Right lobe of liver (tissue), 6 donors: ENCODE data around the gene ARHGAP25. TPM values are rescaled to one million over a fixed set of nuclear protein-coding genes. Genes with fewer than 3 reads are reported as not detected.
A peak's percentile ranks its signal among the peaks of the same experiment; 100 is the strongest.

Source experiments
- ATAC-seq, 4 donors: fragments of 200-7000 bp; cut with Tn5 transposase; one replicate each; pipeline ENCODE4 v1.9.1; 2020; ENCODE audit warnings: mild to moderate bottlenecking in 4 of 4, moderate library complexity in 4 of 4
- DNase-seq, 3 donors: peaks; one replicate each; pipeline ENCODE4 v3.0.0-alpha.2; 2020
- H3K27ac ChIP-seq, 3 donors: fragments of 200-600 bp; one replicate each; pipeline ENCODE4 v1.8.0; 2022
- H3K27me3 ChIP-seq, 2 donors: fragments of 200-600 bp; one replicate each; pipeline ENCODE4 v1.8.0; 2022
- H3K36me3 ChIP-seq, 4 donors: fragments of 200-600 bp; sonication (generic) in 1 of 4; one replicate each; pipeline versions ENCODE4 v1.5.1 to v1.8.0; 2017 to 2022; ENCODE audit warnings: control low read depth in 1 of 4
- H3K4me1 ChIP-seq, 4 donors: fragments of 200-600 bp; sonication (generic) in 1 of 4; one replicate each; pipeline versions ENCODE4 v1.5.1 to v1.8.0; 2017 to 2022; ENCODE audit warnings: control low read depth in 1 of 4
- H3K4me3 ChIP-seq, 3 donors: fragments of 200-600 bp; one replicate each; pipeline ENCODE4 v1.8.0; 2022
- H3K9me3 ChIP-seq, 4 donors: fragments of 200-600 bp; sonication (generic) in 1 of 4; one replicate each; pipeline versions ENCODE4 v1.5.1 to v1.8.0; 2017 to 2022; ENCODE audit warnings: control low read depth in 1 of 4
- POLR2A ChIP-seq: fragments of 450-650 bp; IDR thresholded peaks from one replicate; pipeline ENCODE4 v1.6.1; 2017; ENCODE audit warnings: antibody characterized with exemption, mild to moderate bottlenecking
- WGBS: methylation state at CpG from one replicate; pipeline ENCODE4 v1.1.6; 2018; ENCODE audit warnings: low coverage, low lambda C conversion rate; ENCODE audit not compliant: insufficient coverage; ENCODE audit errors: missing lambda C conversion rate; 5-methylcytosine and 5-hydroxymethylcytosine counted together
- intact Hi-C, 2 donors: fragments of 100-400 bp; cut with DNase I; formaldehyde crosslinking; loops; one replicate each; pipeline versions ENCODE4 v1.11.2 to v1.14.1; 2022
- total RNA-seq, 6 experiments: library from RNA; depleted of rRNA in 2 of 6; stranded (reverse); fragments of >200 nt in 2 of 6; fragmentation: NEBNext Ultra II Directional in 3 of 6; extraction: Animal tissue kit (Norgen Biotek cat#: 25700) in 3 of 6; gene quantifications; one replicate each; pipeline versions ENCODE4 v1.1.0 to v1.2.4, GENCODE V29; 2016 to 2023
- TF ChIP-seq, protein P1 (sequence below), 4 donors: fragments of 200-600 bp in 3 of 4; fragments of 450-650 bp in 1 of 4; IDR thresholded peaks; one replicate each; pipeline versions ENCODE4 v1.5.1 to v1.8.0; 2016 to 2022; ENCODE audit warnings: antibody characterized with exemption in 4 of 4, mild to moderate bottlenecking in 2 of 4
- donor health status: DM: no; HTN: yes; CAD: no.
- donor health status: DM: no; HTN: no; CAD: no.
- donor health status: DM: no; HTN: no; CAD: no.
- donor health status: DM: no; HTN: yes; CAD: no.
- donor health status: DM: no; HTN: yes; CAD: no.

ARHGAP25 gene
- total RNA-seq, 6 experiments from 2014 or later, result 3.3 to 9.8 (median 5.0) TPM

- no peaks in the 10 kb centered on the region for H3K9me3 ChIP-seq
- no peaks in the 10 kb centered on the region for H3K27me3 ChIP-seq
- WGBS, result 80% methylated on average over 1 of the region's 1 CpG
- TF ChIP-seq, protein P1, sequence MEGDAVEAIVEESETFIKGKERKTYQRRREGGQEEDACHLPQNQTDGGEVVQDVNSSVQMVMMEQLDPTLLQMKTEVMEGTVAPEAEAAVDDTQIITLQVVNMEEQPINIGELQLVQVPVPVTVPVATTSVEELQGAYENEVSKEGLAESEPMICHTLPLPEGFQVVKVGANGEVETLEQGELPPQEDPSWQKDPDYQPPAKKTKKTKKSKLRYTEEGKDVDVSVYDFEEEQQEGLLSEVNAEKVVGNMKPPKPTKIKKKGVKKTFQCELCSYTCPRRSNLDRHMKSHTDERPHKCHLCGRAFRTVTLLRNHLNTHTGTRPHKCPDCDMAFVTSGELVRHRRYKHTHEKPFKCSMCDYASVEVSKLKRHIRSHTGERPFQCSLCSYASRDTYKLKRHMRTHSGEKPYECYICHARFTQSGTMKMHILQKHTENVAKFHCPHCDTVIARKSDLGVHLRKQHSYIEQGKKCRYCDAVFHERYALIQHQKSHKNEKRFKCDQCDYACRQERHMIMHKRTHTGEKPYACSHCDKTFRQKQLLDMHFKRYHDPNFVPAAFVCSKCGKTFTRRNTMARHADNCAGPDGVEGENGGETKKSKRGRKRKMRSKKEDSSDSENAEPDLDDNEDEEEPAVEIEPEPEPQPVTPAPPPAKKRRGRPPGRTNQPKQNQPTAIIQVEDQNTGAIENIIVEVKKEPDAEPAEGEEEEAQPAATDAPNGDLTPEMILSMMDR (IDR thresholded peaks at IDR 0.05), result no peak
- TF ChIP-seq POLR2A, result no peak
- no peak overlapping the region for H3K4me3 ChIP-seq
- H3K27ac ChIP-seq, result peak overlapping the region in 1 of 3 donors; percentile 60
- ATAC-seq, result peak in 1 of 4 donors; percentile 38
- intact Hi-C loops, result loop anchor here in 1 of 2 donors (10.0 kb wide), 1 partner anchor 381 kb away; no protein-coding TSS in a partner anchor
- no peaks in the 10 kb centered on the region for H3K36me3 ChIP-seq
- DNase-seq, result no peak
- no peaks in the 10 kb centered on the region for H3K4me1 ChIP-seq
Observed at GRCh38 chr2:68835621-68836020, 101.0 kb downstream of the ARHGAP25 start.

DNA sequence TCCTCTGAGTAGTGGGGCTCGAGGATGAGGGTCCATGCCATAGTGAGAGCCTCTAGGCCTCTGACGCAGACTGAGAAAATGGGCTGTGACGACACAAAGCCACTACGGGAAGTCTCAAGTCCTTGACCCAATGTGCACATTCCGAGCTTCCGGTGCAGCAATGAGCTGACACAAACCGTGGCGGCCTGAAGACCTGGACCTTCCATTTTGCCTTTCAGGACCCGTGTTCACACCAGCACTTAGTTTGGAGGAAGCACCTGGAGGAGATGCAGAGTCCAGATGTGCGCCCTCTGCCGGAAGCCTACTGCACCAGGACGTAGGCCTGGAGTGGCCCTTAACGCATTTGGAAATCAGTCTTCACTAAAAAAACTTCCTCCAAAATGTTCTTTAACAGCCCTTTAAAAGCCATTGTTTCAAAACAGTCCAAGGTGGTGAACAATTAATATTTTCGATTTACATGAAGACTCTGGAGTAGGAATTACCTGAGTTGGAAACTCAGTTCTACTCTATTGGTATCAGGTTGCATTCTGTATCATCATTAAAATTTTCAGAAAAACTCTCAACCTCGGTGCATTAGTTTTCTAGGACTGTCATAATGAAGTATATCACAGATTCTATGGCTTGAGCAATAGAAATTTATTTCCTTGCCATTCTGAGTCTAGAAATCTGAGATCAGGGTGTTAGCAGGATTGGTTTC, 102.7 kb downstream of the ARHGAP25 start:
- H3K36me3 ChIP-seq, result no peaks in the 10 kb centered on the region
- DNase-seq (peak; percentile 66 to 82 (median 81)), ATAC-seq (peak; percentile 70 to 78 (median 73))
- H3K27ac ChIP-seq, result no peak overlapping the region
- H3K4me1 ChIP-seq, result no peaks in the 10 kb centered on the region
- no peak overlapping the region for H3K4me3 ChIP-seq
- intact Hi-C loops, result loop anchor here in 1 of 2 donors (10.0 kb wide), 1 partner anchor 383 kb away; no protein-coding TSS in a partner anchor
- TF ChIP-seq, protein P1 (IDR thresholded peaks at IDR 0.05), result peak; percentile 48 to 73 (median 62)
- no peak for TF ChIP-seq POLR2A
- 11% methylated on average over 5 of the region's 15 CpGs for WGBS
- H3K27me3 ChIP-seq, result no peaks in the 10 kb centered on the region
- no peaks in the 10 kb centered on the region for H3K9me3 ChIP-seq

- no peaks in the 10 kb centered on the region for H3K4me1 ChIP-seq
- TF ChIP-seq, protein P1 (IDR thresholded peaks at IDR 0.05), result no peak
- no peak for TF ChIP-seq POLR2A
- no peaks in the 10 kb centered on the region for H3K27me3 ChIP-seq
- DNase-seq (no peak), ATAC-seq (no peak)
- no peak overlapping the region for H3K27ac ChIP-seq
- no peaks in the 10 kb centered on the region for H3K9me3 ChIP-seq
- H3K4me3 ChIP-seq, result no peak overlapping the region
- no peaks in the 10 kb centered on the region for H3K36me3 ChIP-seq
- 55% methylated on average over 3 of the region's 3 CpGs for WGBS
- intact Hi-C loops, result loop anchor here in 1 of 2 donors (10.0 kb wide), 1 partner anchor 383 kb away; no protein-coding TSS in a partner anchor
Observed at GRCh38 chr2:68837861-68838341, 103.3 kb downstream of the ARHGAP25 start.

DNA sequence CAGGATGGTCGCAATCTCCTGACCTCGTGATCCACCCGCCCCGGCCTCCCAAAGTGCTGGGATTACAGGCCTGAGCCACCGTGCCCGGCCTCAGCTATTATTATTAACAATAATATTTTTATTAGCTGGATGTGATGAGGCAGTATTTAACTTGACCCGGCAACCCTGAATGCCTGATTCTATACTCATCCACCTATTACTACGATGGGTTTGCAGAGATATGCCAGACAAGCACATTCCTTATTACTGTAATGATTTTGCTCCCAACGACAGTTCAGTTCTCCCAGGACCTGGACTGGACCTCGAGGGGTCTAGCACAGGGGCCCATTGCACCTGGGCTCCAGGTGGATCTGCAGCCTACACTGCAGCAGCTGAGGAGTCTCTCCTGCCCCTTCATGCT, 104.0 kb downstream of the ARHGAP25 start:
- Histone ChIP-seq H3K9me3 (no peaks in the 10 kb centered on the region), H3K27ac (no peak overlapping the region), H3K4me3 (no peak overlapping the region), H3K4me1 (no peaks in the 10 kb centered on the region), H3K27me3 (no peaks in the 10 kb centered on the region), H3K36me3 (no peaks in the 10 kb centered on the region)
- whole genome bisulfite sequencing, result 80% methylated on average over 8 of the region's 10 CpGs
- TF ChIP-seq, protein P1 (IDR thresholded peaks at IDR 0.05), result no peak
- no peak for TF ChIP-seq POLR2A
- intact Hi-C loops, result loop anchor here in 1 of 2 donors (10.0 kb wide), 1 partner anchor 384 kb away; no protein-coding TSS in a partner anchor
- no peak for DNase-seq
- ATAC-seq, result no peak
